NCI-H1694 treated with DMSO at 0.1 percent for 48 hours (cell line): Measurements from ENCODE around the gene CFAP97D1.

Experiments
- DNase-seq: peaks from one replicate; lab custom pipeline; 2025; lab: John Stamatoyannopoulos, UW

The CFAP97D1 gene

GRCh38 chr17:43799047-43799446 lies 18.8 kb downstream of the CFAP97D1 start:
- DNase-seq = no peak

- no peak for DNase-seq
Measured at GRCh38 chr17:43800736-43801135, 20.5 kb downstream of the CFAP97D1 start.

- DNase-seq = no peak
Measured at GRCh38 chr17:43801844-43802243, 21.6 kb downstream of the CFAP97D1 start.

- no peak for DNase-seq
Measured at GRCh38 chr17:43803758-43804157, 23.5 kb downstream of the CFAP97D1 start.

- DNase-seq = no peak
Measured at GRCh38 chr17:43805117-43805516, 24.9 kb downstream of the CFAP97D1 start.

DNA sequence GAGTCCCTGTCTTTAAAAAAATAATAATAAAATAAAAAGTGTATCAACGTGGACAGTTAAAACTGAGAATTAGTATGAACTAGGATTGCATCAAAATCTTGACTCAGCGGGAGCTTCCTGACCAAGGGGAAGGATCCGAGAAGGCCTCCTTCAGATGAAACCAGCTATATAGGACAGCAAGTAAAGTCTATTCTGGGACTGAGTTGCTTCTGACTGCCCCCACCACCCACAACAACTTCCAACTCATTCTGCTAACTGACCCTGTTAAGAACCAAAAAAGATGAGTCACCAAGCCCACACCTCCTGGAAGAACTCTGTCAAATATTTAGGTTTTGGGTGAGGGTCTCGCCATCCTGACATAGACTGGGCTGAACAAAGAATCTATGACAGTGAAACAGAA lies 27.8 kb downstream of the CFAP97D1 start:
- DNase-seq = no peak

GRCh38 chr17:43809121-43809520 lies 28.9 kb downstream of the CFAP97D1 start:
- no peak for DNase-seq

DNA sequence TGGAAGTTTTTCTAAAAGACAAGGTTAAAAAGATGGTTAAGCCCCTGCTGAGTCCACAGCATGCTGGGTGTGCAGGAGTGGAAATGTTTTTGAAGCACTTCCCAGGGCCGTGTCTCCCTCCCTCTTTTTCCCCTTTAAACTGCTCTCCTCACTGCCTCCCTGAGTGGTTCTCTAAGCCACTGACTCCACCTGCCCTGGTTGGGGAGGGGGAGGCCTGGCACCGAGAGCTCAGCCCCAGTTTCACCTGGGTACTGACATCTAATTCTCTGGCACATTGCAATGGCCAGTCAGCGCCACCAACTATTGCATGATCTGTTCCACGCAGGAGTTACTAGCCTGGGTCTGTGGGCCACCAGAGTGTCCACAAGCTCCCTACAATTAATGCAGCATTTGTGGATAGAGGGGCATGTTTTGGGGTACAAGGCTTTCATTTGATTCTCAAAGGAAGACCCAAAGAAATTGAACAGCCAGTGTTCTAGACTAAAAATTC lies 30.0 kb downstream of the CFAP97D1 start:
- DNase-seq = no peak

DNA sequence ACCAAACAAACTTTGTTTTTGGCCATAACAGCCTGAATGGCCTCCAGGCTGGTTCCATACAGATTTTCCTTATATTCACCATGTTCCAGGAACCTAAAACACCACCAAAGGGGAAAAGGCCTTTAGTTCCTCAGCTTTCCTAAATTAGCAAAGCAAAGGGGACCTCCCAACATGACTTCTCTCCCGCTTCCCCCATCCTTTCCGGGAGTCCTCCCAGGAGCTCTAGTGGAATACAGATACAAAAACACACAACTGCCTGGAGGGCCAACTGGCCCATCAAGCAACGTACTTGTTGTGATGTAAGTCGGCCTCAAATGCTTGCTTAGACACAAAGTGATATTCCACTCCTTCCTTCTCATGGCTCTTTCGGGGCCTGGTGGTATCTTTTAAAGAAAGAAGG lies 30.6 kb downstream of the CFAP97D1 start:
- DNase-seq = no peak

- no peak for DNase-seq
Measured at GRCh38 chr17:43812396-43813265, 32.4 kb downstream of the CFAP97D1 start.

DNA sequence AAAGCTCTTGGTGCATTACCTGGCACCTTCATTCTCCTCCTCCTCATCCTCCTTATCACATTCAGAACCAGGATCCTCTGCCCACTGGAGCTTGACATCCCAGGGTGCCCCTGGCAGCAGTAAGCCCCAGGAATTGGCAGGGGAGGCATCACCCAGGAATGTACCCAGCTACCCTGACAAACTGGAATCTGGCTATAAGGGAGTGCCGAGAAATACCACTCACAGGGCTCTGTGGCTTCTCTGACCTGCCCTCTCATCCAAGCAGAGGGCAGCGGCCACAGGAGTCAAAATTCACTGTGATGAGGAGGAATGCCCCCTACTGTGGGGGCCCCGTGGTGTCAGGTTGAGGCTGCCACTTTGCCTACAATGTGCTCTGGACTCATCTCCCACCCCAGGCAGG lies 33.2 kb downstream of the CFAP97D1 start:
- no peak for DNase-seq

DNA sequence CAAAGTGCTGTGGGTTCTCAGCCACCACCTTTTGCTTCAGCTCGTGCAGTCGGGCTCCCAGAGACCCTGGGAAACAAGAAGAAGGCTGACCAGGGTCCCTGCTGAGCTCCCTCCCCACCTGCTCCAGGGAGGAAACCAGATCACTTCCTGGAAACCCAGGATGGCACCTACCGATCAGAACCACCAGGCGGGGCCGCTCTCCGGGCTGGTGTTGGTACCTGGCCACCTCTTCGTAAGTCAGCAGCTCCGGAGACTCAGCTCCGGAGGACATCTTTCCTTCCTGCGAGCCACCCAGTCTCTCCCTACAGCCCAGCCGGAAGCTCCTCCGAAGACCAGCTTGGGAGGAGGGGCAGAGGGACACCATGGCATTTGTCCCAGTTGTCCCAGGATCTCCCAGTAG lies 33.8 kb downstream of the CFAP97D1 start:
- no peak for DNase-seq

GRCh38 chr17:43814714-43815113 lies 34.5 kb downstream of the CFAP97D1 start:
- no peak for DNase-seq

- no peak for DNase-seq
Measured at GRCh38 chr17:43816336-43817320, 36.4 kb downstream of the CFAP97D1 start.

DNA sequence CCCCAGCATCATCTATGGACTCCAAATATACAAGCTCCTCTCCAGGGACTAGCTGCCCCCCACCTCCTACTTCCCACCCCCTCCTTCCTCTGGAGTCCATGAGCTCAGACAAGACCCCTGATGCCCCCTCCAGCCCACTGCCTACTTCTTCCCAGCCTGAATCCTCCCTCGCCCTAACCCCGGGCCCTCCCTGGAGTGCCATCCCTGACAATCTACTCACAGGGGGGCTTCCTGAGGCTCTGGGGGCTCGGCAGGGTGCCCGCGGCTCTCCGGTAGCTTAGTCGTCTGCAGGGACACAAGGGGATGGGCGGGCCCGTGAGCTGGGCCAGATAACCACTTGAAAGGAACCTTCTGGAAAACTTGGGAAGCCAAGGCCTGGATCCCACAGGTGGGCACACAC lies 37.6 kb downstream of the CFAP97D1 start:
- no peak for DNase-seq

- no peak for DNase-seq
Measured at GRCh38 chr17:43818966-43819365, 38.7 kb downstream of the CFAP97D1 start.

- DNase-seq = no peak
Measured at GRCh38 chr17:43820759-43821158, 40.5 kb downstream of the CFAP97D1 start.

- DNase-seq = no peak
Measured at GRCh38 chr17:43822570-43823190, 42.4 kb downstream of the CFAP97D1 start.

DNA sequence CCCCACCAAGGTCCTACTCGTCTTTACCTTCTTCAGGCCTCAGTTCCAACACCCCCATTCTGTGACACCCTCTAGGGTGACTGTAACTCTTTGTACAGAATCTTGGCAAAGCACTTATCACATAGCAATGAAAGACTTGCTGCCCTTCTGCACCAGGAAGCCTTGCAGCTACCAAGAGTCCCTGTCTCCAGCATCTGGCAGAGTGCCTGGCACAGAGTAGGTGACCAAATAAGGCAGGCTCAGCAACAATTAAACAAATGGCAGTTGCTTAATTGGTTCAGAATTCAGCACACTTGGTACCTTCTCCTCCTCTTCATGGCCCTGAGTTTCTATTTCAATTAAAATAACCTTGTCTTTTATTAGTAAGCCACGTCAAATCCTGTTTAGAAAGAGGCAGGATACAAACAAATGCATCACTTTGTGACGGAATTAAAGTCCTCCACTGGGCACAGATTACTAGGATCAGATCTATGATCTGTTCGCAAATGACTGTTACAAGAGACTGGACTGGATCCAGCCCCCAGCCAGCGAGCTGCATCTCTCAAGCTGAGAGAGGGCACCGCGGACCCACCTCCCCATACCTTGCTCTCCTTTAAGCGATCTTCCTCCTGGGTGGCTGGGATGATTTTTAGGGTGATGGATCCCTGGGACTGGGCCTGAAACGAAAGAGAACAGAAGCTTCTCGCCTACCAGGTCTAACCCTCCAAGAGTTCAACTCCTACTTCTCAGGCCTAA lies 43.3 kb downstream of the CFAP97D1 start:
- DNase-seq = no peak

DNA sequence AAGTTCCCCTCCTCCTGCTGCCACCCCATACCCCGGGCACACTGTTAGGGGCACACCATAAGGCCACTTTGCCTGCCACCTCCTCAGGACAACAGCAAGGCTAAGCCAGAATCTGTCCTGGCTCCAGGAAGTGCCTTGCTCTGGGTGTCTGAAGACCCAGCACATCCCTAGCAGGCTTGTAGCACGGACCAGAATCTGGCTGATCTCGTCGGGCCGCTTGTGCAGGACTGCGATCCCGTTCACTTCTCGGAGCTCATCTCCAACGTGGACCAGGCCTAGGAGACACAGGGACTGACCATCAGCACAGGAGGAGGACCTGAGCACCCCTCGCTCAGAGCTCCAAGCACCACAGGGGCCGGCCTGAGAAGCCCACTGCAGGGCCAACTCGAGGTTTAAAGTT lies 45.3 kb downstream of the CFAP97D1 start:
- no peak for DNase-seq

DNA sequence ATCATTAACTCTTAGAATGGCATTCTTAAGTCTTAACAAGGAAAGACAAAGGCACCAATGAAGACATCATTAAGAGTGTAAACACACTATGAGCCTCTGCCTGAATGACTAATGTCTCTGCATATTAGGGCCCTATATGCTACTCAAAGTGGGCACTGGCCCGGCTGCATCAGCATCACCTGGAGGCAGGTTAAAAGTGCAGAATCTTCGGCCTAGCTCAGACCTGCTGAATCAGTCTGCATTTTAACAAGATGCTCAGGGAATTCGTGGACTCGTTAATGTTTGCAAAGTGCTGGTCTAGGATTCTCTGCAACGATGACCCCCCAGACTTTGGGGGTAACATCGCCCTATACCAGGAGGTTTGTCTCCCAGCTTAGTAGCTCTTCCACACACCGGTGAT lies 46.0 kb downstream of the CFAP97D1 start:
- no peak for DNase-seq

- no peak for DNase-seq
Measured at GRCh38 chr17:43827596-43827995, 47.4 kb downstream of the CFAP97D1 start.
